Airway epithelial cell (primary cell): ENCODE measurements around the gene CD37. TPM values are rescaled to one million over a fixed set of nuclear protein-coding genes. Genes with fewer than 3 reads are reported as not detected.

Experiments used
- total RNA-seq: library from RNA; depleted of rRNA; stranded (reverse); fragments of >200 nt; gene quantifications from 2 replicates; pipeline ENCODE4 v1.2.3, GENCODE V29; 2015

Gene CD37
- not detected in 2 replicates for total RNA-seq

GRCh38 chr19:49335071-49335783 lies at the start of gene CD37:
Gene CD37 (plus strand): TSS chr19:49335406. CDS start chr19:49335541, 135 bp downstream.

DNA sequence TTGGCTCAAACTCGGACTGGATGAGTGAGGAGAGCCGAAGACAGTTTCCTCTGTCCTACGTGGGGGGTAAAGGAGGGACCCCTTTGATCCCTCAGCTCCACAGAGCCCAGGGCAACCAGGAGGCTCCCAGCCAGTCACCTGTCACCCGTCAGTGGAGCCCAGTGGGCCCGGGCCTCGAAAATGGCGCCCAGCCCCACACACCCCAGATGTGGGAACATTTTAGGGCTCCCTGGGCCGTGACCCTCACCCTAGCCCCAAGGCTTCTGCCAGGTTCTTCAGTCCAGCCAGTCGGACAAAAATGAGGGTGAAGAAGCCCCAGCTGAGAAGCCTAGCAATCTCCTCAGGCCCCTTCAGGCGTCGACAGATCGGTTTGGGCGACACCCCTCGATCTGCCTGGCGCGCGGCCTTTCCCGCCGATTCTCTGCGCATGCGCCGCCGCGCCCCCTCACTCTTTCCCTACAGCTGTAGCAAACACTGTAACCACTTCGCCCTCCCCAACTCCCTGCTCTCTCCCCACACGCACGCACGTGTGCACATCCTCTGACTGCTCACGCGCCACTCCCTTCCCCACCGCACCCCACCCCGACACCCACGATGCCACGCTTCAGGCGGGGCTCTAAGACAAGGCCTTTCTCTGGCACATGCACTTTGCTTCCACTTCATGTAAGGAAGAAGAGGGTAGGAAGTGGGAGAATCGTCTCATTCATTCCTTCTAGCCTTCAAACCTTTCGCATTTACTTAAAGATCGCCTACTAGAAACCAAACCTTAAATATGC lies 10.2 kb upstream of the CD37 start, which contains the start of gene SLC6A16:
Gene SLC6A16 (minus strand): TSS at position 391 of the 776 bp plus-strand sequence. CDS start 13,844 bp downstream, outside the sequence.

DNA sequence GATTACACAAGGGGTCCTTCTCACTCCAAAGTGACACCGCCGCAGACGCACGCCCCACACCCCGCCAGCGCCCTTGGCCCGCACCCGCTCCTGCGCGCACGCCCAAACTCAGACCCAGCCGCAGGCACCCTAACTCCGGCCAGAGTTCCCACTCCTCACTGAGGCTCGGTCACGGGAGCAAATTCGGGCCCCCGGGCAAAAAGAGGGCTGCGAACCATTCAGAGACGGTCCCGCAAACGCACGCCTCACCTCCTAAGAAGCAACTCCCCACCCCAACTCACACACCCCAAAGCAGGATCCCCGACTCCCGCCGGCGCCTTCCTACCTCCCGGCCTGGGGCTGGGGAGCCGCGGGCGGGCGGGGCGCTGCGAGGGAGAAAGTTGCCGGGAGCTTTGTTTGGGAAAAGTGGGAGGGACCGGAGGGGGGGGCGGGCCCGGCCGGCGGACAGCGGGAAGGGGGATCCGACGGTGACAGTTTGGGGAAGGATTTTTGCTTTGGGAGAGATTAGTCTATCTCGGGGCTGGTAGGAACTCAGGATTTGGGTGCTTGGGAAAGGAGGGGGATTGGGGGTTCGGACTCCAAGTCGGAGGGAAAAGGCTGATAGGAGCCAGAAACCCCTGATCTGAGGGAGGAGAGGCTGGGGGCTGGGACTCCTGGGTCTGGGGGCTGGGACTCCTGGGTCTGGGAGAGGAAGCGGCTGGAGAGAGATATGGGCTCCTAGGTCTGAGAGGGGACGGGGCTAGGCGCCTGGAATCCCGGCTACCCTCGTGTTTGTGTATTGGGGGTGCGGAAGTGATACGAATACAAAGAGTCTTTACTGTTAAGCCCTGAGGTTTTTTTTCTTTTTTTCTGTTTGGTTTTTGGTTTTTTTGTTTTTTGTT lies 27.1 kb downstream of the CD37 start, which contains the start of gene TEAD2:
Gene TEAD2 (minus strand): TSS at position 369 of the 881 bp plus-strand sequence. CDS start 2,341 bp downstream, outside the sequence.

DNA sequence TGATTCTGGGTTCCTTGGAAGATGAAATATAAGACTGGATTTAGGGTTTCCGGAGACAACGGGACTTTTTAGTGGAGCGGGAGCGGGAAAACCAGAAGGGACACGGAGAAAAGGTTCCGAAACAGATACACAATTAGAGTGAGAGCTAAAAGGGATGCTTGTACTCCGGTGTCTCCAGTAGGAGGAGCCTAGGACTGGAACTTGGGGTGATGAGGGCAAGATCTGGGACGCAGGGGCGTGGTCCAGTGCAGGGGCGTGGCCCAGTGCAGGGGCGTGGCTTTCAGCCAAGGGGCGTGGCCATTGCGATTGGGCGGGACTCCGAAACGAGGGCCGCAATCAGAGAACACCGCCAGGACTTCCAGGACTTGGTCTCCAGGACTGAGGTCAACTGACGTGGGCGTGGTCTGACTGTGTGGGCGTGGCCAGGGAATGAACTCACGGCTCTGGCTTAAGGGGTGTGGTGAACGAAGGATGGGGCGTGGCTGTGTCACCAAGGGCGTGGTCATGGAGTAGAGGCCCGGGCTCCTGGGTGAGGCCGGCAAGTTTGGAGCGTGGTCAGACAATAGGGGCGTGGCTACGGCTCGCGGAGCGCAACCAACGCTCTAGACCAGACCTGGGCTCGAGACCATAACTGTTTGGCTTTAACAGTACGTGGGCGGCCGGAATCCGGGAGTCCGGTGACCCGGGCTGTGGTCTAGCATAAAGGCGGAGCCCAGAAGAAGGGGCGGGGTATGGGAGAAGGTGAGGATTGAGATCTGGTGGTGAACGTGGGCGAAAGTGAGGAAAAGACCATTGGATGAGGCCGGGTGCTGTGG lies 28.3 kb downstream of the CD37 start, which contains the start of gene DKKL1:
Gene DKKL1 (plus strand): TSS at position 610 of the 815 bp plus-strand sequence. CDS start 122 bp downstream, at position 732.

DNA sequence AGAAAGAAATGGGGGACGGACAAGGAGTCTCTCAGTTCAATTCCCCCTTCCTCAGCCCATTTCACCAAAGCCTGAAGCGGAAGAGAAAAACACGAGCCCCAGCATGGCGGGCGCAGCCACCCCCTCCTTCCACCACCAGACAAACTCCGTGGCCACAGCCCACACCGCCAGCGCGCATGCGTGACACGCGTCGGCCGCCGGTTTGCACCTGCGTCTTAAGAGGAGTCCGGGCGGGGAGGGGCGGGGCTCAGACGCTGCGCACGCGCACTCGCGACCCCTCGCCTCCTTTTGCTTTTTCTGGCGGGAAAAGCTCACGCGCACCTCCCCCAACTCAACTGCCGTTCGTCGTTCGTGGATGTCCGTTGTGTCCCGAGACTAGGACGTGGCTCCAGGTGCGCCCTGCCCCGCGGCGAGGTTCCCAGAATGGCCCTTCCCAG lies 52.7 kb downstream of the CD37 start, which contains the start of gene KASH5:
Gene KASH5 (plus strand): TSS at position 314 of the 437 bp plus-strand sequence. CDS start 2,635 bp downstream, outside the sequence.

Other genes starting within 250 kb of the CD37 start
- 208 and 217 TPM in 2 replicates for gene SNRNP70, start 250.0 kb upstream of the CD37 start, total RNA-seq
- gene LIN7B, start 221.0 kb upstream of the CD37 start, total RNA-seq = 10.3 and 10.5 TPM in 2 replicates
- gene C19orf73, start 216.3 kb upstream of the CD37 start, total RNA-seq = 4.0 and 11.2 TPM in 2 replicates
- gene PPFIA3, start 215.9 kb upstream of the CD37 start, total RNA-seq = 9.9 and 12.8 TPM in 2 replicates
- gene HRC, start 180.0 kb upstream of the CD37 start, total RNA-seq = not detected in 2 replicates
- gene TRPM4, start 177.6 kb upstream of the CD37 start, total RNA-seq = 19.6 and 20.2 TPM in 2 replicates
- not detected in 2 replicates for gene SLC6A16, start 10.2 kb upstream of the CD37 start, total RNA-seq
- gene TEAD2, start 27.0 kb downstream of the CD37 start, total RNA-seq = 29.8 and 32.4 TPM in 2 replicates
- 0.14 TPM in 1 of 2 replicates, not detected in the other for gene DKKL1, start 28.5 kb downstream of the CD37 start, total RNA-seq
- not detected in 2 replicates for gene KASH5, start 52.8 kb downstream of the CD37 start, total RNA-seq
- not detected in 2 replicates for gene PTH2, start 88.0 kb downstream of the CD37 start, total RNA-seq
- not detected in 2 replicates for gene GFY, start 90.0 kb downstream of the CD37 start, total RNA-seq
- gene SLC17A7, start 106.1 kb downstream of the CD37 start, total RNA-seq = 0.14 TPM in 1 of 2 replicates, not detected in the other
- 96.7 and 106 TPM in 2 replicates for gene PIH1D1, start 116.4 kb downstream of the CD37 start, total RNA-seq
- gene ALDH16A1, start 117.8 kb downstream of the CD37 start, total RNA-seq = 37.9 and 44.0 TPM in 2 replicates
- gene FLT3LG, start 138.8 kb downstream of the CD37 start, total RNA-seq = 0.46 and 0.49 TPM in 2 replicates
- gene RPL13A, start 152.2 kb downstream of the CD37 start, total RNA-seq = 3,198 and 3,252 TPM in 2 replicates
- gene RPS11, start 161.0 kb downstream of the CD37 start, total RNA-seq = 4,387 and 4,926 TPM in 2 replicates
- 23.0 and 27.2 TPM in 2 replicates for gene FCGRT, start 177.3 kb downstream of the CD37 start, total RNA-seq
- gene RCN3, start 192.6 kb downstream of the CD37 start, total RNA-seq = 2.3 and 4.7 TPM in 2 replicates
- gene NOSIP, start 245.2 kb downstream of the CD37 start, total RNA-seq = 57.1 and 61.2 TPM in 2 replicates
- gene PRRG2, start 245.9 kb downstream of the CD37 start, total RNA-seq = 7.6 and 10.0 TPM in 2 replicates